Astrocyte (in vitro differentiated cells and primary cell): ENCODE measurements around the gene PCCA. TPM values are rescaled to one million over a fixed set of nuclear protein-coding genes. Genes with fewer than 3 reads are reported as not detected.
"Not testable (repeated sequence)": the region's sequence is repeated elsewhere in the genome, so short reads cannot be mapped to it uniquely, and the experiment has no call there.

Experiments used
- DNase-seq: peaks from one replicate; pipeline ENCODE4 v3.0.0-alpha.2; 2010; ENCODE audit warnings: low read depth
- FAIRE-seq: peaks from 2 replicates; lab custom pipeline; 2011; peaks lifted over from hg19 to GRCh38; lab: Jason Lieb, UNC
- H2AFZ ChIP-seq: 2 replicates; pipeline ENCODE4 v1.6.0; 2012; ENCODE audit warnings: low read depth, low read length, inconsistent platforms
- H3K27ac ChIP-seq: 2 replicates; pipeline ENCODE4 v1.5.1; 2011; ENCODE audit warnings: low read depth, low read length, inconsistent platforms
- H3K27me3 ChIP-seq: 2 replicates; pipeline ENCODE4 v1.6.0; 2011; ENCODE audit warnings: low read length, inconsistent platforms; ENCODE audit not compliant: insufficient read depth
- H3K36me3 ChIP-seq: 2 replicates; pipeline ENCODE4 v1.5.1; 2011; ENCODE audit warnings: low read length, inconsistent platforms; ENCODE audit not compliant: insufficient read depth
- H3K4me1 ChIP-seq: 2 replicates; pipeline ENCODE4 v1.5.1; 2011; ENCODE audit warnings: low read length, inconsistent platforms; ENCODE audit not compliant: insufficient read depth
- H3K4me2 ChIP-seq: 2 replicates; pipeline ENCODE4 v1.6.0; 2012; ENCODE audit warnings: low read length, inconsistent platforms
- H3K4me3 ChIP-seq: 2 replicates; pipeline ENCODE4 v1.5.1; 2011; ENCODE audit warnings: low read depth, mild to moderate bottlenecking, low read length, inconsistent platforms; ENCODE audit not compliant: insufficient read depth
- H3K79me2 ChIP-seq: 2 replicates; pipeline ENCODE4 v1.6.0; 2012; ENCODE audit warnings: mild to moderate bottlenecking, low read length, inconsistent platforms; ENCODE audit not compliant: insufficient read depth
- H3K9ac ChIP-seq: 2 replicates; pipeline ENCODE4 v1.6.0; 2012; ENCODE audit warnings: mild to moderate bottlenecking, low read length, inconsistent platforms
- H3K9me3 ChIP-seq: 2 replicates; pipeline ENCODE4 v1.5.1; 2012; ENCODE audit warnings: low read depth, mild to moderate bottlenecking, low read length, inconsistent platforms; ENCODE audit not compliant: insufficient read depth
- H4K20me1 ChIP-seq: 2 replicates; pipeline ENCODE4 v1.6.0; 2012; ENCODE audit warnings: low read length, inconsistent platforms; ENCODE audit not compliant: insufficient read depth
- H3K27ac Mint-ChIP-seq: one replicate; pipeline ENCODE4 v1.8.0; 2021; ENCODE audit warnings: mild to moderate bottlenecking, mixed read lengths; ENCODE audit not compliant: unreplicated experiment
- H3K27me3 Mint-ChIP-seq: one replicate; pipeline ENCODE4 v1.8.0; 2021; ENCODE audit warnings: low read depth, mixed read lengths; ENCODE audit not compliant: unreplicated experiment
- H3K36me3 Mint-ChIP-seq: one replicate; pipeline ENCODE4 v1.8.0; 2021; ENCODE audit warnings: low read depth, mixed read lengths; ENCODE audit not compliant: unreplicated experiment
- H3K4me1 Mint-ChIP-seq: one replicate; pipeline ENCODE4 v1.8.0; 2021; ENCODE audit warnings: low read depth, mixed read lengths; ENCODE audit not compliant: unreplicated experiment
- H3K4me3 Mint-ChIP-seq: one replicate; pipeline ENCODE4 v1.8.0; 2021; ENCODE audit warnings: mild to moderate bottlenecking, moderate library complexity, mixed read lengths; ENCODE audit not compliant: unreplicated experiment
- H3K9me3 Mint-ChIP-seq: one replicate; pipeline ENCODE4 v1.8.0; 2021; ENCODE audit warnings: mild to moderate bottlenecking, mixed read lengths; ENCODE audit not compliant: unreplicated experiment
- EZH2 ChIP-seq: IDR thresholded peaks from 2 replicates; pipeline ENCODE4 v1.6.1; 2012; ENCODE audit warnings: mild to moderate bottlenecking, low read length, inconsistent platforms; ENCODE audit not compliant: insufficient read depth
- total RNA-seq: library from RNA; stranded (reverse); gene quantifications from 2 replicates; pipeline ENCODE4 v1.2.1, GENCODE V29; 2021
- TF ChIP-seq, protein P1 (sequence below): IDR thresholded peaks from 2 replicates; pipeline ENCODE4 v1.5.1; 2011; ENCODE audit warnings: low read depth, mild to moderate bottlenecking, inconsistent platforms, low read length, moderate library complexity; ENCODE audit not compliant: insufficient read depth

The PCCA gene
- total RNA-seq, 1 donor from 2014 or later, result 13.9 TPM

DNA sequence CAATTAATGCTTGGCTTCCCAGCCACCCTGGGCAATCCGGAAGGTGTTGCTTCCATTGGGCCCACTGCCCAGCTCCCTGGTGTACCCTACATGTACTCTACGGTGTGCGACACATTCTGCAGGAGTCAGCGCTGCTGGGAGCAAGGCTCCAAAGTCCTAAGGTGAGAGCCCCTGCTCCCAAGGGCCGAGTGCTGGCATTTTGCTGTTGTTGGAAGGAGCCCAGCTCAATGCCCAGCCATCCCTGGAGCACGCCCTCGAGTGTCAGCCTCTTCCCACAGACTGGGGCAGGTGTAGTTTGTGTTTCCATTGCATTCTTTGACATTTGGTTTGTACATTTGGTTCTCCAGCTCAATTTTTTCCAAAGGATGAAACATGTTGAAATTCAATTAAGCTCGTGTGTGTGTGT is 435.1 kb downstream of the PCCA start:
- DNase-seq, result no peak
- no peaks in the 10 kb centered on the region for H4K20me1 ChIP-seq
- FAIRE-seq, result no peak
- H2AFZ ChIP-seq, result no peak overlapping the region
- H3K4me1 ChIP-seq, result no peaks in the 10 kb centered on the region
- no peak for TF ChIP-seq EZH2
- TF ChIP-seq, protein P1, sequence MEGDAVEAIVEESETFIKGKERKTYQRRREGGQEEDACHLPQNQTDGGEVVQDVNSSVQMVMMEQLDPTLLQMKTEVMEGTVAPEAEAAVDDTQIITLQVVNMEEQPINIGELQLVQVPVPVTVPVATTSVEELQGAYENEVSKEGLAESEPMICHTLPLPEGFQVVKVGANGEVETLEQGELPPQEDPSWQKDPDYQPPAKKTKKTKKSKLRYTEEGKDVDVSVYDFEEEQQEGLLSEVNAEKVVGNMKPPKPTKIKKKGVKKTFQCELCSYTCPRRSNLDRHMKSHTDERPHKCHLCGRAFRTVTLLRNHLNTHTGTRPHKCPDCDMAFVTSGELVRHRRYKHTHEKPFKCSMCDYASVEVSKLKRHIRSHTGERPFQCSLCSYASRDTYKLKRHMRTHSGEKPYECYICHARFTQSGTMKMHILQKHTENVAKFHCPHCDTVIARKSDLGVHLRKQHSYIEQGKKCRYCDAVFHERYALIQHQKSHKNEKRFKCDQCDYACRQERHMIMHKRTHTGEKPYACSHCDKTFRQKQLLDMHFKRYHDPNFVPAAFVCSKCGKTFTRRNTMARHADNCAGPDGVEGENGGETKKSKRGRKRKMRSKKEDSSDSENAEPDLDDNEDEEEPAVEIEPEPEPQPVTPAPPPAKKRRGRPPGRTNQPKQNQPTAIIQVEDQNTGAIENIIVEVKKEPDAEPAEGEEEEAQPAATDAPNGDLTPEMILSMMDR, result no peak
- no peaks in the 10 kb centered on the region for H3K27me3 Mint-ChIP-seq
- H3K27ac Mint-ChIP-seq, result no peak overlapping the region
- no peaks in the 10 kb centered on the region for H3K79me2 ChIP-seq
- H3K4me3 ChIP-seq, result no peak overlapping the region
- H3K36me3 Mint-ChIP-seq, result peaks cover 14% of the 10 kb centered on the region
- H3K27ac ChIP-seq, result no peak overlapping the region
- no peak overlapping the region for H3K4me3 Mint-ChIP-seq
- H3K9ac ChIP-seq, result no peak overlapping the region
- H3K4me2 ChIP-seq, result no peak overlapping the region
- no peaks in the 10 kb centered on the region for H3K9me3 Mint-ChIP-seq
- H3K27me3 ChIP-seq, result no peaks in the 10 kb centered on the region
- H3K4me1 Mint-ChIP-seq, result no peaks in the 10 kb centered on the region
- H3K36me3 ChIP-seq, result no peaks in the 10 kb centered on the region
- no peaks in the 10 kb centered on the region for H3K9me3 ChIP-seq

DNA sequence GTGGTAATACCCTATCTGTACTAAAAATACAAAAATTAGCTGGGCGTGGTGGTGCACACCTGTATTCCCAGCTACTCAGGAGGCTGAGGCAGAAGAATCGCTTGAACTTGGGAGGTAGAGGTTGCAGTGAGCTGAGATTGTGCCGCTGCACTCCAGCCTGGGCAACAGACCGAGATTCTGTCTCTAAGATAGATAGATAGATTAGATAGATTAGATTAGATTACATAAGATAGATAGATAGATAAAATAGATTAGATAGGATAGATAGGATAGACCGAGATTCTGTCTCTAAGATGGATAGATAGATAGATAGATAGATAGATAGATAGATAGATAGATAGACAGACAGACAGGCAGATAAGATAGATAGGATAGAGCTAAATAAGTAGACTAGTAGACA is 435.8 kb downstream of the PCCA start:
- not testable (repeated sequence) for H3K4me3 ChIP-seq, H3K9ac ChIP-seq, H3K4me2 ChIP-seq, H4K20me1 ChIP-seq, H3K4me1 Mint-ChIP-seq, H3K27me3 ChIP-seq, H3K36me3 ChIP-seq, H3K4me1 ChIP-seq, H3K4me3 Mint-ChIP-seq, H3K9me3 Mint-ChIP-seq, H3K27ac Mint-ChIP-seq, H2AFZ ChIP-seq, H3K27ac ChIP-seq, H3K9me3 ChIP-seq, FAIRE-seq, H3K79me2 ChIP-seq, DNase-seq, H3K27me3 Mint-ChIP-seq
- H3K36me3 Mint-ChIP-seq, result peaks cover 16% of the 10 kb centered on the region

GRCh38 chr13:100525453-100526317 is 436.8 kb downstream of the PCCA start:
- no peaks in the 10 kb centered on the region for H4K20me1 ChIP-seq
- H3K27ac Mint-ChIP-seq, result no peak overlapping the region

More at GRCh38 chr13:100525453-100526317, 436.8 kb downstream of the PCCA start:
- H3K4me3 Mint-ChIP-seq, result no peak overlapping the region
- no peaks in the 10 kb centered on the region for H3K36me3 ChIP-seq
- no peaks in the 10 kb centered on the region for H3K79me2 ChIP-seq
- no peak overlapping the region for H3K9ac ChIP-seq
- H3K36me3 Mint-ChIP-seq, result peaks cover 16% of the 10 kb centered on the region
- H3K27ac ChIP-seq, result no peak overlapping the region
- H3K4me1 Mint-ChIP-seq, result peaks cover 2% of the 10 kb centered on the region
- H3K4me2 ChIP-seq, result no peak overlapping the region
- H3K9me3 Mint-ChIP-seq, result no peaks in the 10 kb centered on the region
- no peak overlapping the region for H2AFZ ChIP-seq
- DNase-seq, result no peak
- no peak for TF ChIP-seq EZH2
- TF ChIP-seq, protein P1, result no peak
- no peak overlapping the region for H3K4me3 ChIP-seq
- no peaks in the 10 kb centered on the region for H3K27me3 ChIP-seq
- no peak for FAIRE-seq
- H3K4me1 ChIP-seq, result no peaks in the 10 kb centered on the region
- no peaks in the 10 kb centered on the region for H3K9me3 ChIP-seq
- no peaks in the 10 kb centered on the region for H3K27me3 Mint-ChIP-seq
